A673 (cell line): ENCODE results near the gene DYNAP. TPM values are rescaled to one million over a fixed set of nuclear protein-coding genes. Genes with fewer than 3 reads are reported as not detected.

ENCODE experiments used
- BruUV-seq: library from RNA; stranded (reverse); fragments of 400-500 nt; replicated peaks from 2 replicates; lab custom pipeline; 2021; lab: Mats Ljungman, UMichigan
- CTCF ChIA-PET: fragments of 300-600 bp; sonication (Branson Sonifier 250); formaldehyde crosslinking; loops from one replicate; lab custom pipeline; 2022; ENCODE audit warnings: antibody characterized with exemption; lab: Charles Lee
- POLR2A ChIA-PET: fragments of 300-600 bp; sonication (Branson Sonifier 250); formaldehyde crosslinking; loops from one replicate; lab custom pipeline; 2022; ENCODE audit warnings: antibody characterized with exemption; ENCODE audit not compliant: low non-redundant PET; lab: Charles Lee
- DNase-seq: peaks from one replicate; pipeline ENCODE4 v3.0.0-alpha.2; 2015; ENCODE audit warnings: low spot score
- H3K27ac ChIP-seq: fragments of 200-600 bp; sonication (generic); 2 replicates; pipeline ENCODE4 v1.5.1; 2016; ENCODE audit warnings: mixed run types, low read depth, mild to moderate bottlenecking, mixed read lengths, antibody characterized with exemption, low read length; ENCODE audit not compliant: poor library complexity, severe bottlenecking
- H3K27me3 ChIP-seq: fragments of 200-600 bp; sonication (generic); replicated peaks from 2 replicates; pipeline ENCODE4 v1.6.1; 2017; ENCODE audit warnings: mixed run types, low read depth, mild to moderate bottlenecking, mixed read lengths, antibody characterized with exemption, low read length; ENCODE audit not compliant: insufficient read depth, poor library complexity
- H3K36me3 ChIP-seq: fragments of 200-600 bp; sonication (generic); 2 replicates; pipeline ENCODE4 v1.6.1; 2016; ENCODE audit warnings: mixed run types, mild to moderate bottlenecking, mixed read lengths, antibody characterized with exemption, low read length; ENCODE audit not compliant: insufficient read depth, poor library complexity, severe bottlenecking
- H3K4me1 ChIP-seq: fragments of 200-600 bp; sonication (generic); 2 replicates; pipeline ENCODE4 v1.6.1; 2017; ENCODE audit warnings: mixed run types, mild to moderate bottlenecking, mixed read lengths, antibody characterized with exemption, low read length; ENCODE audit not compliant: insufficient read depth, poor library complexity, severe bottlenecking
- H3K4me3 ChIP-seq: fragments of 200-600 bp; sonication (generic); 2 replicates; pipeline ENCODE4 v1.5.1; 2016; ENCODE audit warnings: low read depth, mixed run types, mild to moderate bottlenecking, mixed read lengths, low read length; ENCODE audit not compliant: poor library complexity, severe bottlenecking
- H3K9me3 ChIP-seq: fragments of 200-600 bp; sonication (generic); 2 replicates; pipeline ENCODE4 v1.6.1; 2016; ENCODE audit warnings: mixed run types, low read depth, mild to moderate bottlenecking, mixed read lengths, antibody characterized with exemption, low read length; ENCODE audit not compliant: poor library complexity, severe bottlenecking
- CTCF ChIP-seq: fragments of 300-800, 200-600 bp; sonication (generic); conservative IDR thresholded peaks from 2 replicates; pipeline ENCODE4 v1.5.1; 2017; ENCODE audit warnings: low read depth, mild to moderate bottlenecking, antibody characterized with exemption, low read length, moderate library complexity, mixed read lengths
- EZH2 ChIP-seq: fragments of 200-600 bp; sonication (generic); IDR thresholded peaks from 2 replicates; pipeline ENCODE4 v1.6.1; 2017; ENCODE audit warnings: borderline replicate concordance, low read depth, mild to moderate bottlenecking, mixed read lengths, antibody characterized with exemption, low read length; ENCODE audit not compliant: poor library complexity, severe bottlenecking
- intact Hi-C: fragments of 100-400 bp; cut with micrococcal nuclease; formaldehyde crosslinking; loops from one replicate; pipeline ENCODE4 v1.10.0; 2022; ENCODE audit not compliant: unreplicated experiment
- total RNA-seq: library from RNA; stranded (reverse); gene quantifications from 2 replicates; pipeline ENCODE4 v1.2.3, GENCODE V29; 2021

The DYNAP gene
- total RNA-seq, 1 experiment from 2014 or later: not detected

GRCh38 chr18:54585743-54586142, 5.3 kb upstream of the DYNAP start:
- no peak for DNase-seq
- Histone ChIP-seq H3K9me3 (no peaks in the 10 kb centered on the region), H3K27ac (no peak overlapping the region), H3K27me3 (peaks cover 33% of the 10 kb centered on the region), H3K4me1 (no peaks in the 10 kb centered on the region), H3K4me3 (no peak overlapping the region), H3K36me3 (no peaks in the 10 kb centered on the region)
- POLR2A ChIA-PET: no interaction called here
- intact Hi-C loops: no loop called here
- TF ChIP-seq CTCF (no peak), EZH2 (no peak)
- CTCF ChIA-PET: no interaction called here
- BruUV-seq: no TSS peak

- no peak for DNase-seq
- no peaks in the 10 kb centered on the region for H3K27me3 ChIP-seq
- no peaks in the 10 kb centered on the region for H3K36me3 ChIP-seq
- BruUV-seq: no TSS peak
- peaks cover 6% of the 10 kb centered on the region for H3K4me1 ChIP-seq
- H3K27ac ChIP-seq: no peak overlapping the region
- ChIA-PET POLR2A (no interaction called here), CTCF (no interaction called here)
- no peak overlapping the region for H3K4me3 ChIP-seq
- TF ChIP-seq EZH2 (no peak), CTCF (no peak)
- no peaks in the 10 kb centered on the region for H3K9me3 ChIP-seq
- intact Hi-C loops: no loop called here
Measured at GRCh38 chr18:54604211-54604610, 13.2 kb downstream of the DYNAP start.

- Histone ChIP-seq H3K4me3 (no peak overlapping the region), H3K4me1 (peaks cover 6% of the 10 kb centered on the region), H3K9me3 (no peaks in the 10 kb centered on the region), H3K27me3 (no peaks in the 10 kb centered on the region), H3K27ac (no peak overlapping the region), H3K36me3 (no peaks in the 10 kb centered on the region)
- ChIA-PET CTCF (no interaction called here), POLR2A (no interaction called here)
- no peak for DNase-seq
- no TSS peak for BruUV-seq
- TF ChIP-seq CTCF (no peak), EZH2 (no peak)
- intact Hi-C loops: no loop called here
Measured at GRCh38 chr18:54606835-54607212, 15.8 kb downstream of the DYNAP start.
